Measurements from ENCODE around the gene ZNF532. TPM values are rescaled to one million over a fixed set of nuclear protein-coding genes. Genes with fewer than 3 reads are reported as not detected.

Gene ZNF532
- polyA plus RNA-seq, 1 donor (not counting 4 experiments of a cell fraction or from before 2014, with no cell fraction given): 31.5 TPM

- Histone ChIP-seq H3K27ac (ENCODE audit: control insufficient read depth, insufficient read depth, low read length) (no peak overlapping the region), H3K9me3 (ENCODE audit: control insufficient read depth, low read depth, low read length) (no peaks in the 10 kb centered on the region), H3K9ac (ENCODE audit: control insufficient read depth, extremely low read depth, insufficient read depth, low read length) (no peak overlapping the region), H3K27me3 (ENCODE audit: control insufficient read depth, extremely low read depth, insufficient read depth, low read length) (no peaks in the 10 kb centered on the region), H3K4me2 (ENCODE audit: control insufficient read depth, extremely low read depth, insufficient read depth, low read depth, low read length) (no peak overlapping the region), H2AFZ (ENCODE audit: control insufficient read depth, low read length) (no peak overlapping the region), H4K20me1 (ENCODE audit: control insufficient read depth, extremely low read depth, insufficient read depth, low read length) (no peaks in the 10 kb centered on the region), H3K4me1 (ENCODE audit: control insufficient read depth, extremely low read depth, insufficient read depth, low read length) (peaks cover 12% of the 10 kb centered on the region), H3K79me2 (ENCODE audit: control insufficient read depth, insufficient read depth, low read length) (no peaks in the 10 kb centered on the region), H3K9me1 (ENCODE audit: control insufficient read depth, extremely low read depth, insufficient read depth, low read length) (no peaks in the 10 kb centered on the region), H3K36me3 (ENCODE audit: control insufficient read depth in 2 of 2, extremely low read depth in 1 of 2, insufficient read depth in 2 of 2, low read length in 2 of 2) (peaks cover 8 to 10% of the 10 kb centered on the region in 2 experiments), H3K4me3 (ENCODE audit: control insufficient read depth in 2 of 3, extremely low read depth in 1 of 3, insufficient read depth in 2 of 3, low read depth in 1 of 3, low read length in 3 of 3) (no peak overlapping the region)
- FAIRE-seq: no peak
- dilution Hi-C loops (cut with MboI; ENCODE audit: extremely low pct_ligation_motif_present, low sequenced_read_pairs): no loop called here
- TF ChIP-seq EZH2 (IDR thresholded peaks at IDR 0.05; ENCODE audit: low read length) (no peak), CTCF (optimal IDR thresholded peaks at IDR 0.05 in 1 of 3, IDR thresholded peaks at IDR 0.05 in 1 of 3, conservative IDR thresholded peaks at IDR 0.05 in 1 of 3; ENCODE audit: extremely low read depth in 1 of 3, insufficient read depth in 2 of 3, low read length in 3 of 3) (no peak)
- DNase-seq (ENCODE audit: low read depth, low spot score): no peak
Observed at GRCh38 chr18:58937887-58938267, 73.2 kb downstream of the ZNF532 start.

- Histone ChIP-seq H3K36me3 (ENCODE audit: control insufficient read depth in 2 of 2, extremely low read depth in 1 of 2, insufficient read depth in 2 of 2, low read length in 2 of 2) (peaks cover 10% of the 10 kb centered on the region in 2 experiments), H3K27me3 (ENCODE audit: control insufficient read depth, extremely low read depth, insufficient read depth, low read length) (no peaks in the 10 kb centered on the region), H3K4me2 (ENCODE audit: control insufficient read depth, extremely low read depth, insufficient read depth, low read depth, low read length) (no peak overlapping the region), H2AFZ (ENCODE audit: control insufficient read depth, low read length) (no peak overlapping the region), H3K9me1 (ENCODE audit: control insufficient read depth, extremely low read depth, insufficient read depth, low read length) (no peaks in the 10 kb centered on the region), H3K4me1 (ENCODE audit: control insufficient read depth, extremely low read depth, insufficient read depth, low read length) (peaks cover 12% of the 10 kb centered on the region), H4K20me1 (ENCODE audit: control insufficient read depth, extremely low read depth, insufficient read depth, low read length) (no peaks in the 10 kb centered on the region), H3K9ac (ENCODE audit: control insufficient read depth, extremely low read depth, insufficient read depth, low read length) (no peak overlapping the region), H3K27ac (ENCODE audit: control insufficient read depth, insufficient read depth, low read length) (no peak overlapping the region), H3K9me3 (ENCODE audit: control insufficient read depth, low read depth, low read length) (no peaks in the 10 kb centered on the region), H3K4me3 (ENCODE audit: control insufficient read depth in 2 of 3, extremely low read depth in 1 of 3, insufficient read depth in 2 of 3, low read depth in 1 of 3, low read length in 3 of 3) (no peak overlapping the region), H3K79me2 (ENCODE audit: control insufficient read depth, insufficient read depth, low read length) (no peaks in the 10 kb centered on the region)
- no peak for FAIRE-seq
- no peak for DNase-seq (ENCODE audit: low read depth, low spot score)
- no peak for TF ChIP-seq EZH2 (IDR thresholded peaks at IDR 0.05; ENCODE audit: low read length)
- no peak for TF ChIP-seq CTCF (optimal IDR thresholded peaks at IDR 0.05 in 1 of 3, IDR thresholded peaks at IDR 0.05 in 1 of 3, conservative IDR thresholded peaks at IDR 0.05 in 1 of 3; ENCODE audit: extremely low read depth in 1 of 3, insufficient read depth in 2 of 3, low read length in 3 of 3)
- dilution Hi-C loops (cut with MboI; ENCODE audit: extremely low pct_ligation_motif_present, low sequenced_read_pairs): no loop called here
Observed at GRCh38 chr18:58941426-58942099, 76.9 kb downstream of the ZNF532 start.

Data from keratinocyte (primary cell).